Measurements from ENCODE around the gene LDLRAD4.

The LDLRAD4 gene

DNA sequence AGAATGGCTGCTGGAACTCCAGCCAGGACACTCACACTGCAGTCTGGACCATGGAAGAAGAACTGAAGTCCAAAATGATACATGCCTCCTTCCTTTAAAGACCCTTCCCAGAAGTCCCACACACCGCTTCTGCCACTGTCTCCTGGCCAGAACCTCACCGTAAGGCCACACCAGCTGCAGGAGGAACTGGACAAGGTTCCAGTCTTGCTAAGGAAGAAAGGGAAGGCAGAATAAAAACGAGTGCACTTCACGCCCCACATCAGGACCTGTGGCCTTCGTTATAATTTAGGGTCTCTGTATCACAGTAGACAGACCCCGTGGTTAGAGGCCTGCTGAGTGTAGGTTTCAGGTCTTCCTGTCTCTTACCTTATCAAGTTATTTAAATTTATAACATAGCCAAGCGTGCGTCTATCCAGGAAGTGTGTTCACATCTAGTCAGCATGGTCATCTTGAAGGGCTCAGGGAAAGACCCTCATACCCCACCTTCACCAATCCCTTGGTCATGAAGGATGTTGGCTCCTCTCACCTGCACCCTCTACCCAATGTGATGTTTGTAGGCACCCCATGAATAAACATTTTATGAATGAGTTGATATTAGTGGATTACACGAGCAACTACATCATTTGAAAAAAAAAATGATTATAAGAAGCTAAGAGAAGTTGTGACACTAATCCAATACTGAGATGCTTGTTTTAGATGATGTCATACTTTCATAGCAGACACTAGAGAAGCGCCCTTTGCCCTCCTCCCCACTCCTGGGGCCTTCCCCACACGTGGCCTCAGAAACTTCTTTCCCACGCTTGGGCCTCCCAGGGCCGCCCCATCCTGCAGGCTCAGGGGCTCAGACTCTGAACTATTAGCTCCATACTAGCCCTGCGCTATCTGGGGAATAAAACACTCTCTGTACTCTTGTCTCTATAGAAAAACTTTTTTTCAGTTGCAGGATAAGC, 350.2 kb downstream of the LDLRAD4 start:
- DNase-seq: no peak

DNA sequence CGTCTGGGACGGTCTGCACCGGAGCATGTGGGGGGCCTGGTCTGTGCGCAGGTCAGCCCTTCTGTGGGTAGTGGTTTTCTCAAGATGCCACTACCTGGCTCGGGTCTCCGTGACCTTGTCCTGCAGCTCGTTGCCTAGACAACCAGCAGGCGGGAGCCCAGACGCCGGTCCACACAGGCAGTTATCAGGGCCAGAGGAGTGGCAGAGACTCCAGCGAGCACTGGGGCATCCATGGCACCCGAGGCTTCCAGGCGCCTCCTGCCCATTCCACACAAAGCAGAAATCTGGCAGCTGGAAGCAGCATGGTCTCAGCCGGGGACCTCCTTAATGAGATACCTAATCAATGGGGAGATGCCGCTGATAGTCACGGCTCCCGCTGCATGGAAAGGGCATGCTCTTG, 351.7 kb downstream of the LDLRAD4 start:
- DNase-seq: no peak

DNA sequence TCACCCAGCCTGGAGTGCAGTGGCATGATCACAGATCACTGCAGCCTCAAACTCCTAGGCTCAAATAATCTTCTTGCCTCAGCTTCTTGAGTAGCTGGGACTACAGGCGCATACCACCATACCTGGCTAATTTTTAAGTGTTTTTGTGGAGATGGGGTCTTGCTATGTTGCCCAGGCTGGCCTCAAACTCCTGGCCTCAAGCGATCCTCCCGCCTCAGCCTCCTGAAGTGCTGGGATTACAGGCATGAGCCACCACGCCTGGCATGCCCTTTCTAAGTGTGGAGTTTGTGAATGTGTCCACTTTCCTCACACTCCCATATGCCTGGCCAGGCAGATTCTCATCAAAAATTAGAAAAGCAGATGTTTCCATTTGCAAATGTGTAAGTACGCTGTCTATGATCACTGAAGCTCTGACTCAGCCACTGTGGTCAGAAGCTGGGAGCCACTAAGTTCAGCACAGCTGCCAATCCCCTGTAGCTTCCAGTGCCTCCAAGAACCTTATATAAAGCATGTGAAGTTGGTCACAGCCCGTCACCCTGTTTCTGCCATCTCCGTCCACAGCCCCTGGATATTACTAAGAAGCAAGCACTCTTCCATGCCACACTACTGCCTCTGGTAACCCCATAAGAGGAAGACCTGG, 352.4 kb downstream of the LDLRAD4 start:
- DNase-seq: no peak

DNA sequence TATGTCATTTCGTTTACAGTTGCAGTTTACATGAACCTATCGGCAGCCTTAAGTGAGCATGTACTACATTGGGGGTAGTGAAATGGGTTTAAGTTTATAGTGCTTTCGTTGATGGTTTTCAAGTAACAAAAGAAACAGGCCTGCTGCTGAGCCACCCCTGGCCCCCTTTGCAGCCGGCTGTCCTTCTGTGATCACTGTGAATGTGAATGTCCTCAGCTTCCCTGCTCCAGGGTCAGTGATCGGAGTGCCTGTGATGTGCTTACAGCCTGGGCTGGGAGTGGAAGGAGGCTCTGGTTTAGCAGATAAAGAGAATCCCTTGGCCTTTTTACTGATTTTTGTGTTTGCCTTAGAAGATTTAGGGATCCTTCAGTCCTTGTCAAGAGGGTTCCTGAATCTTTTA, 353.6 kb downstream of the LDLRAD4 start:
- no peak for DNase-seq

DNA sequence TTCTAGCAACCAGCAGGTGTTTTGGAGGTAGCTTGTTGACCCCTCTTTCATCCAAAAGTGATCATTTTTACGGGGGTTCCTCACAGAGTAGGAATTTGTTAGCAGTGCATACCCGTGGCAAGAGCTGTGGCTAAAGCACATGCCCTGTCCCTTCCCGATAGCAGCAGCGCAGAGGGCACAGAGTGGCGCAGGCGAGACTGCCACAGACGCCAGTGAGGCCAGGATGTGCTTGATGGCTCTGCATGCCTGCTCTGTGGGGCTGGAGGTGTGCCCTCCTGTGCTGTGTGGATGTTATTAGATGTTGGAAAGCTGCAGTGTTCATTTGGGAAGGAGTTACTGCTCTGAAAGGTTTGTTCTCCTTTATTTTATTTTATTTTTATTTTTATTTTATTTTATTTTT, 354.2 kb downstream of the LDLRAD4 start:
- no peak for DNase-seq

DNA sequence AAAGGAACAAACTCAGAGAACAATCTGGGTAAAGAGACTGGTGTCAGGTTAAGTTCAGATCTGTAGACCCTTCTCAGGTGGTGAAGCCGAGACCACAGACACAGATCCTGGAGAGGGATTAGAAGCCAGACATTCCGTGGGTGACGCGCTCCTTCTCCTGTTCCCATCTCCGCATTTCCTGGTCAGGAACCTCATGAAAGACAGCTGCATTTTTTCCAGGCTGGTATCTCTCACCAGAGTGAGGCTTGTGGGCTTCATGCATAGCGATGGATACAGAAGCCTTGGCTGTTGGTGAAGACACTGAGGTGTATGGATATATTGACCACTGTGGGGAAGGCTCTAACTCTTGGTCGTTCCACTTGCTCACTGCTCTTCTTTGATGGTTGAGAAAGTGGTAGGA, 355.2 kb downstream of the LDLRAD4 start:
- no peak for DNase-seq

DNA sequence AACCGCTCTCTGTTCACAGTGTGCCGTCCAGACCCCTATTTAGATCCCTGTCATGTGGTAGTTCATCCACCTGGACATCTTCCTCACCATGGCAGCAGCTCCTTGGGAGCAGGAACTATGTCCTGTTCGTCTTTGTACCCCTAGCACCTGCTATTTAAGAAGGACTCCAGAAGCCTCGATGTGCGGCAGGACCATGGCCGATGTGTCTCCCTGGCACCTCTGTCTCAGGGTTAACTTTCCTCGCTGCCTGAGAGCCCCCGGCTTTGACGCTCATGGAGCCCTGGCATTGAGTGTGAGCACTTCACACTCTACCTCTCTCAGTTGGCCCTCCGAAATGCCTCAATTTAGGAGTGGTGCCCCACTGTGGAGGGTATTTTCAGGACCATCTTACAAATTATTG, 355.8 kb downstream of the LDLRAD4 start:
- no peak for DNase-seq

DNA sequence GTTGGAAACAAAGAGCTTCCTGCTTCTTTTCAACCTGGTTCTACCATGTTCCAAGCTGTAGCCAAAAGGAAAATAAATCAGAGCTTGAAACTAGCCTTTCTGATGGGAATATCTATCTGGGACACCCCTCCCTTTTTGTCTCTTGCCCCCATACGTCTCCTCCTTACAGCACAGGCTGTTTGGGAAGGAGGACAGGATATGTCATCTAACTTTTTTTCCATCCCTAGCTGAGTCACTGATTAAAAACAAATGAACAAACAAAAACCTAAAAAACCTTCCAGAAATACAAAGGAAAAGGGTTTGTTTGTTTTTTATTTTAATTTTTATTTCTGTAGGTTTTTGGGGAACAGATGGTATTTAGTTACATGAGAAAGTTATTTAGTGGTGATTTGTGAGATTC, 356.2 kb downstream of the LDLRAD4 start:
- no peak for DNase-seq

DNA sequence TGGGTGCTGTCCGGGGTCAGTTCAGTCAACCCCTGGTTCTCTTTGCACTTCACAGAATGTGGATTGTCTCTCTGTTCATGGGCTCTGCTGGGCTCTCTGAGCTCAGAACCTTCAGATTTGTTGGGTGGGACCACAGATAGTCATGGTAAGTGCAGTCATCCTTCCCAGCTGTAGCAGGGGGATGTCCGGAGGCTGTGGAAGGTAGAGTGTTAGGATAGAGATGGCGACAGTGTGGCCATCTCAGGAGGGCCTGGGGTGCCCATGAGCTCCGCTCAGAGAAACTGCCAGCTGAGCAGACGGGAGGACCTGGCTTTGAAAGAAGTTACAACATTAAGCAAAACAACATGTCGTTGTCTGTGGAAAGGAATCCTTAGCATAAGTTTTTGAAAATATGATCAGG, 358.0 kb downstream of the LDLRAD4 start:
- DNase-seq: no peak

DNA sequence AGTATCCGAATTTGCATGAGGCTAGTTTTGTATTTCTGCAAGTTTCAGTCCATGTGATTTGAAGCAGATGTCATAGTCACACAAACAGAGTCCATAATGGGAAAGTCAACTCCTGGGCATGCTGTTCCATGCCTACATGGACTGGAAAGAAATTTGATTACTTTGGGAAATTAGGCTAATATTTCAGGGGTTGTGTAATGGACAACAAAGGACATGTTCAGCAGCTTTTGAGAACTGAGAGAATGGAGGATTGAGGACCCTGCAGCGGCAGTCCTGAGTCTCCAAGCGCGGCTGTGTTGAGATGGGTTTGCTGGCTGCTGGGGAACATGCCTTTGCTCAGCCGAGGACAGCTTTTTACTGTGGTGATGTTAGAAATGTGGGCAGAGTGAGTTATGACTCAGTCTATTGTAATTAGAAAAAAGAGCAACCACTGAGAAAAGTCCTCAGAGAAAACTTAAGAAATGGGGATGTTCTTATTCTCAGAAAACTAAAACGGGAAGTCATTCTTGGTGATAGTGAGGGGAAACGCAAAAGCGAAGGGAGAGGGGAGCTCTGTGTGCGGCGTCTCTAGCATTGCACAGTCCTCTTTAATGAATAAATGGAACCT, 358.6 kb downstream of the LDLRAD4 start:
- no peak for DNase-seq

DNA sequence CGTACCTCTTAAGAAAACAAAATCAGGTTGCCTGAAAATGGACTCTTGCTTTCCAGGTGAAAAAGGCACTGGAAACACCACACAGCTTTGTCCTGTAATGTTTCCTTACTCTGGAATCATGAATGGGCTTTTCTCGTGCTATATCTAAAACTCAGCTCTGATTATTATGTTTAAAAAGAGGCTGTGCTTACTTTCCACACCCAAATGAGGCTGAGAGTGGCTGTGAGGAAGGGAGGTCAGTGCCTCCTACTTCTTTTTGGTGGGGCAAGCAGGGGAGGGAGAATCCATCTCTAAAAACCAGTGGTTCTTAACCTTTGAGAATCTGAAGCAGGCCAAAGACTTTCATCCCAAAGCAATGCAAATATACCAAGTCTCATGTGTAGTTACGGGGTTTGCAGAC, 359.2 kb downstream of the LDLRAD4 start:
- DNase-seq: no peak

DNA sequence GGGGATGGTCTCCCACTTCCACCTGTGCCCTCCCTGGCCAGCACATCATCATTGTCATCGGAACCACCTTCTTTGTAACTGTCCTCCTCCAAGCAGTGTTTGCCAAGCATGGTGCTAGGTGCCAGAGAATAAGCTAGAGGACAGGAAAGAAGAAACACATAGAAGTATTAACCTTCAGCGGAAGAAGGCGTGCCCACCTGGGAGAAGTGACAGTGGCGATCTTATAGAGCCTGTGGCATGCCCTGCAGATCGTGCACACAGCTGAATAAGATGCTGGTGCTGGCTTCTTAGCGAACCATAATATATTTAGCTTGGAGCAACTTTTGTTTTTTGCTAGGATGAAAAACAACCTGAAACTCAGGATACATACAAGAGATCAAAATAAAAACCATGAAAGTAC, 359.8 kb downstream of the LDLRAD4 start:
- DNase-seq: no peak

DNA sequence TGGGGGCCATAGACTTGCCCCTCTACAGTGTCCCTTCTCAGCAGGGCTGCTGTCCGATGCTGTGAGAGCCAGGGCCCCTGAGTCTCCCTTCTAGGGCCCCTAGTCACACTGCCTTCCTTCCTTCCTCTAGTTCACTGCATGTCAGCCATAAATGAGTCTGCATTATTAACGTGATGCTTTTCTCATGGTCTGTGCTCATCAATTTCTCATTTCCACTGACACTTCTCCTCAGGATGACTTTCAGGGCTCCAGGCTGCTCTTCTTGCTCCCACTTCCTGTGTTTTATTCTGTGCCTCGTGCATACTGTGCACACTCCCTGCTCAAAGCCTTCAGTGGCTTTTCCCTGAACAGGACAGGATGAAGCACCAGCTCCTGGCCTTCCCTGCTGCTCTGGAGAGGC, 361.3 kb downstream of the LDLRAD4 start:
- no peak for DNase-seq

DNA sequence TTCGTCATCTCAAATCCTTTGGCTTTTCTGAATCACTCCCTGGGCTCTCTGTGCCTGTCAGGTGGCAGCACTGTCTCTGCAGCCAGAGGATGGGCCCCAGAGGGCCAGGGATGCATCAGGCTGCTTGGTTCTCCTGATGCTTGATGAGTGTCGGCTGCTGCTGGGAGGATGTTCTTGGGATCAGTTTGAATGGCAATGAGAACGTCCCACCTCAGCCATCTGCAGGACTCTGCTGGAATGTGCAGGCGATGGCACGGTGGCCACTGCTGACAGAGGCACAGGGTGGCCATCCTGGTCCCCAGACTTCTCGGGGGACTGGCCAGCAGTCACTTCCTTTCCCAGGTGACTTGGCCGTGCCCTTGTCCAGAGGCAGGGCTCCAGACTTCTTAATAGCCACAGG, 361.8 kb downstream of the LDLRAD4 start:
- no peak for DNase-seq

DNA sequence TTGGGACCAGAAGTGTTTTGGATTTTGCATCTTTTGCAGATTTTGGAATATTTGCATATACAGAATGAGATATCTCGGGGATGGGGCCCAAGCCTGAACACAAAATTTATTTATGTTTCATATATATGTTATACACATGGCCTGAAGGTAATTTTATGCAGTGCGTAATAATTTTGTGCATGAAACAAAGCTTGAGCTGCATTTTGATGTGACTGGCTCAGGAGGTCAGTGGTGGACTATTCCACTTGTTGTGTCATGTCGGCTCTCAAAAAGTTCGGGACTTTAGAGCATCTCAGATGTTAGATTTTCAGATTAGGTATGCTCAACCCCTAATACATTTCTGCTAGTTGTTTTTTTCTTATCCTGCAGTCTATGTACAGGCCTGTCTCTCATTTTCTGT, 362.4 kb downstream of the LDLRAD4 start:
- no peak for DNase-seq

DNA sequence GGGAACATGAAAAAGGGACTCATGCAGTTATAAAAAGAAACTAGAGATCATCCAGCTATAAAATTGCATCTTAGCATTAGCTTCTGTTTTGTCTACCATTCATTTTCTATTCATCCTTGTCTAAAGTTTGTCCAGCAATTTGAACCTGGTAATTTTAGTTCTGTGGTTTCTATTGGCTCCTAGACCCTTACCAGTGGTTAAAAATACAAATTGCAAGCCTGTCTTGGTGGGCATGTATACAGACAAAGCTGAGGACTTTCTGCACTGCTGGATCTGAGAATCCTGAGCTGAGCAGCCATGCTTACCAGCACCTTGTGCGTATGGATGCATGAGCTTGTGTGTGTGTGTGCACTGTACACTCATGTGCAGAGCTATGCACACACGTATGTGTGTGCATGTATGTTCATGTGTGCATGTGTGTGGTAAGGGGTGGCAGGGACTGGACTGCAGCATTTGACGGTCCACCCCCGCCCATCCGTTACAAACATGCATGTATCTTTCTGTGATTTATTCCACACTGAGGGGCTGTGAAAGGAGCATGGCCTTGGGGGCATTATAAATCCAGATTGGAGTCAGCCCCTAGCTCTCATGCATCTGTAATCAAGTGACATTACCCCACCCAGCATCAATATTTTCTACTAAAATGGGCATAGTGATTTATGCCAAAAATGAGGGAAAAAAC, 363.1 kb downstream of the LDLRAD4 start:
- DNase-seq: no peak

DNA sequence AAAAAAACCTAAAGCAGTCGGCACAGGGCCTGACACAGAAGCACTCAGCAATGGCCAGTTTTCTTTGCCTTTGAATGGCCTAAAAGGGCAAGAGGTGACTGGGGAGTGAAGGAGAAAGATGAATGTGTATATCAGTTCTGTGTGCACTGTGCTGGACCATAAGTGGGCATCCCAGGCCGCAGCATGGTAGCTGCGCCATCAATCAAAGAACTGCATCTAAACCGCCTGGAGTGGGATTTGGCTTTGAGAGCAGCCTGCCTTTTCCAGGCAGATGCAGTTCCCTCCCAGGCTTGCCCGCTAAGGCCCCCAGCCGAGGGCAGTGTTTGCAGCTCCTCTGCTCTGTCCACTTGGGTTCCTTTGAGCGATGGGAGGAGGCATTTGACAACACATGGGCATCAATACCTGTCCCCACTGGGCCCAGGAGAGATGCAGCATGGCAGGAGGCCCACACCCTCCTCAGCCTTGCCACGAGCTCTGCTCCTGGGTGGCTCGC, 363.7 kb downstream of the LDLRAD4 start:
- DNase-seq: no peak

DNA sequence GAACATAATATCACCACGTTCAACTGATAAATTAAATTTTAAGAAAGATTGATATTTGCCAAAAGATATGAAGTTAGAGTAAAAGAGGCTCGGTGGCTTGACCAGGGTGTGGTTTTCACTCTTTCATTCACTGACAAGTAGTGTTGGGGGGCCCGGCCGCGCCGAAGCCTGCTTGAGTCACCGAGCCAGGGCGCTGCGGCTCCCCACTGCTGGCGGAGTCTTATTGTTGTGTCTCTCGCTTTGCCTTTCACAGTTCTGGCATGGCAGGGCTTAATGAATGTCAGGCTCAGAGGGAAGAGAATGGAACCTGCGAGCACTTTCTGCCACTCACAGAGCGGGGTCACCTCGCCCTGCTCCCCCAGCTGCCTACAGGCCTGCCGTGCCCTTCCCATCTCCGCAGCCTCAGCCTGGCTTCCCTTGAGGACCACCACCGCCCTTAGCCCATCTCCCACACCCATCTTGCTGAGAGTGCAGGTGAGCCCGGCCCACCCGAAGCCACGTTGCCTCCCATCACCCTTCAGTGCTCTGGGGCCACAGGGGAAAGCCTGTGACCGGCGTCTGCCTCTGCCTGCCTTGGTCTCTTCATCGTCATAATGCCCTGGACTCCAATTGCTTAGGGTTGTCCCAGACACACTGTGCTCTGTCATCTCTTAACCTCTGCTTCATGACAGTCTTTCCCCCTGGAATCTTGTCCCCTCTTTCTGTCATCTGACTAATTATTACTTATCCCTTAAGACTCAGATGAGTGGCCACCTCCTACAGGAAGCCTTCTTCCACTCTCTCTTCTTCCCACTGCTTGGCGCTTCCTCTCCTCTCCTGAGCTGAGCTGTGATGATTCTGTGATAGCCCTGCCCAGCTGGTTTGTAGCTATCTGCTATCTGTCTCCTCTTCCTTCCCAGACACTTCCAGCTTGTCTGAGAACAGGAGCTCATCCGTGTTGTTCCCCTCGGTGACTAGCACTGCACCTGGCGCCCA, 365.3 kb downstream of the LDLRAD4 start:
- no peak for DNase-seq

DNA sequence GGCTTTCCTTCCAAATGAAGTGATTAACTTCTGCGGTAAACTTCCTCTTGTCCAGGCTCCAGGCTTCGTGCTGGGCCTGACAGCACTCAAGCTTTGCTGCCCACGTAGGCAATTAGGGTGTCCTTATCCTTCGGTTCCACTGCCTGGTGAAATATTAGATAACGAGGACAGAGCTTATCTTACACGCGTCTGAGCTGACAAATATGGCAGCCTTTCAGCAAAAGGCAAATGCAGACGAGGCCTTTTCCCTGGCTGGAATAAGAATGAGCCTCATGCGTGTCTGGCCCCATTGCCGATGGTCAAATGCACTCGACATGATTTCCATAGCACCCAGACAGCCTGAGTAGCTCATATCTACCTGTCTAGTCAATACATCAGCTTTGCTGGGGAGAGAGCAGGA, 366.3 kb downstream of the LDLRAD4 start:
- no peak for DNase-seq

DNA sequence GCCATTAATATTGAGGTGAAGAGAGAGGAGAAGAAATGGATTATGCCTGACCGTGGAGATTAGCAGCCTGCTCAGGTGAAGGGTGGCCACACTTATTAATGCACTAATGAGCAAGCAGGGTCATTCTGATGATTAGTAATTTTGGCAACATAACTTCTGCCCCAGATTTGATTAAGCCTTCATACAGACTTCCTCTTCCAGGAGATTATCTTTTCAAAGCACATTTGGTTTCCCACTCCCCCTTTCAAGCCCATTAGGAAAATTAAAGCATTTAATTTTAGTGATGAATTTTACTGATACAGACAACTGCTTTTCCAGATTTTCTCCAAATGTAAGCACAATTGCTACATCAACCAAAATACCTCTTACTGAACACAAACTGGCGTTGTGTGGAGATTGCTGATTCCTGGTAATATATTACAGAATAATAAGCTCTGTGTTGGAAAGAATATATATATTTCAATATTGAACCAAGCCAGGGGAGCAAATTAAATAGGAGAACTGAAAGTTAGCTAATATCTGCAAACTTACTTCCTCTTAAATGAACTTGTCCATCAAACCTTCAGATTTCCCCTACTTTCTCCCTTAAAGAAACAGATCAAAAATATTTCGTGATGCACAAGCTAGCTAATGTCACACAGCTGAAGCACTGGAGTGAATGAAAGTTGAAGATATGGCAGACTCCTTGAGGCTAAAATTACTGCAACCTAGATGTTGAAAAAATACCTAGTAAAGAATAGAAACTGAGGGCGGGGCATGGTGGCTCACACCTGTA, 367.0 kb downstream of the LDLRAD4 start:
- DNase-seq: no peak

DNA sequence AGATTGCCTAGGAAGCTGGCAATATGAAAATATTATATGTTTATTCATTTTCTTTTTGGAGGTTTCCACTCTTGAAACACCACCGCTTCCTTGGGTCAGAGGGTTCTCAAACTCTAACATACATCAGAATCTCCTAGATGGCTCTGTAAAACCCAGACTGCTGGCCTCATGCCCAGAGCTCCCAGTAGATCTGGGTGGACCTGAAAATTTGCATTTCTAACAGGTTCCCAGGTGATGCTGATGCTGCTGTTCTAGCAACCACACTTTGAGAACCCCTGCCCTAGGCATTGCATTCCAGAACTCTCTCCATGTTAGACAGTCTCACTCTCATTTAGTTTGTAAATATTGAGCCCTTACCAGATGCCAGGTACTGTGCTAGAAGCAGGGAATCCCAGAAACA, 368.4 kb downstream of the LDLRAD4 start:
- DNase-seq: no peak

Measured in cortex of kidney (tissue), 1 donor.